Erythroblast (primary cell): ENCODE data around the gene JADE2.

Source experiments
- GATA1 ChIP-seq: IDR thresholded peaks from 2 replicates; pipeline ENCODE4 v1.6.1; 2011; ENCODE audit warnings: low read depth, mild to moderate bottlenecking, control low read depth, low read length, moderate library complexity
- POLR2A ChIP-seq: IDR thresholded peaks from 2 replicates; pipeline ENCODE4 v1.6.1; 2011; ENCODE audit warnings: mild to moderate bottlenecking, low read length

GRCh38 chr5:134553821-134554267 lies 28.4 kb downstream of the JADE2 start:
- TF ChIP-seq POLR2A (no peak), GATA1 (no peak)
